ENCODE results near the gene APOC4.

APOC4 gene

GRCh38 chr19:44985445-44985844 is 43.4 kb downstream of the APOC4 start:
- TF ChIP-seq CTCF (IDR thresholded peaks at IDR 0.05; ENCODE audit: low read depth, low read length) = no peak
- peaks cover 47% of the 10 kb centered on the region for H3K36me3 ChIP-seq

GRCh38 chr19:44986389-44986788 is 44.4 kb downstream of the APOC4 start:
- Histone ChIP-seq H3K27ac (no peak overlapping the region), H3K4me3 (ENCODE audit: low read depth, low read length) (no peak overlapping the region), H3K9me3 (ENCODE audit: severe bottlenecking) (no peaks in the 10 kb centered on the region), H3K36me3 (peaks cover 48% of the 10 kb centered on the region), H3K27me3 (ENCODE audit: insufficient read depth, low read depth, severe bottlenecking) (no peaks in the 10 kb centered on the region)
- TF ChIP-seq CTCF (IDR thresholded peaks at IDR 0.05; ENCODE audit: low read depth, low read length) = no peak
- DNase-seq = no peak

More at GRCh38 chr19:44985445-44985844, 43.4 kb downstream of the APOC4 start:
- Histone ChIP-seq H3K27ac (no peak overlapping the region), H3K4me3 (ENCODE audit: low read depth, low read length) (no peak overlapping the region), H3K9me3 (ENCODE audit: severe bottlenecking) (no peaks in the 10 kb centered on the region), H3K27me3 (ENCODE audit: insufficient read depth, low read depth, severe bottlenecking) (no peaks in the 10 kb centered on the region)
- no peak for DNase-seq

GRCh38 chr19:44987148-44987675 is 45.2 kb downstream of the APOC4 start:
- no peaks in the 10 kb centered on the region for H3K27me3 ChIP-seq (ENCODE audit: insufficient read depth, low read depth, severe bottlenecking)
- peaks cover 42% of the 10 kb centered on the region for H3K36me3 ChIP-seq
- no peak overlapping the region for H3K4me3 ChIP-seq (ENCODE audit: low read depth, low read length)
- no peak for TF ChIP-seq CTCF (IDR thresholded peaks at IDR 0.05; ENCODE audit: low read depth, low read length)
- DNase-seq = no peak
- no peak overlapping the region for H3K27ac ChIP-seq
- H3K9me3 ChIP-seq (ENCODE audit: severe bottlenecking) = no peaks in the 10 kb centered on the region

- Histone ChIP-seq H3K4me3 (ENCODE audit: low read depth, low read length) (no peak overlapping the region), H3K9me3 (ENCODE audit: severe bottlenecking) (no peaks in the 10 kb centered on the region), H3K27ac (no peak overlapping the region), H3K36me3 (peaks cover 38% of the 10 kb centered on the region), H3K27me3 (ENCODE audit: insufficient read depth, low read depth, severe bottlenecking) (no peaks in the 10 kb centered on the region)
- DNase-seq = no peak
- TF ChIP-seq CTCF (IDR thresholded peaks at IDR 0.05; ENCODE audit: low read depth, low read length) = no peak
Measured at GRCh38 chr19:44988273-44988672, 46.2 kb downstream of the APOC4 start.

- Histone ChIP-seq H3K9me3 (ENCODE audit: severe bottlenecking) (no peaks in the 10 kb centered on the region), H3K36me3 (peaks cover 37% of the 10 kb centered on the region), H3K27ac (no peak overlapping the region), H3K4me3 (ENCODE audit: low read depth, low read length) (no peak overlapping the region), H3K27me3 (ENCODE audit: insufficient read depth, low read depth, severe bottlenecking) (no peaks in the 10 kb centered on the region)
- peak; percentile 69 for DNase-seq
- TF ChIP-seq CTCF (IDR thresholded peaks at IDR 0.05; ENCODE audit: low read depth, low read length) = peak; percentile 81
Measured at GRCh38 chr19:44988896-44989556, 47.0 kb downstream of the APOC4 start.

- no peak for DNase-seq
- TF ChIP-seq CTCF (IDR thresholded peaks at IDR 0.05; ENCODE audit: low read depth, low read length) = no peak
- Histone ChIP-seq H3K27me3 (ENCODE audit: insufficient read depth, low read depth, severe bottlenecking) (no peaks in the 10 kb centered on the region), H3K9me3 (ENCODE audit: severe bottlenecking) (no peaks in the 10 kb centered on the region), H3K36me3 (peaks cover 28% of the 10 kb centered on the region), H3K4me3 (ENCODE audit: low read depth, low read length) (no peak overlapping the region), H3K27ac (no peak overlapping the region)
Measured at GRCh38 chr19:44990459-44990858, 48.4 kb downstream of the APOC4 start.
